CD4-positive, alpha-beta T cell treated with Interleukin-15 for 4 hours (primary cell): Measurements from ENCODE around the gene TIMM22.
A peak's percentile ranks its signal among the peaks of the same experiment; 100 is the strongest.
"Not testable (repeated sequence)": the region's sequence is repeated elsewhere in the genome, so short reads cannot be mapped to it uniquely, and the experiment has no call there.

Experiments
- DNase-seq: peaks from one replicate; pipeline ENCODE4 v3.0.0-alpha.2; 2020; ENCODE audit warnings: low spot score

Gene TIMM22

DNA sequence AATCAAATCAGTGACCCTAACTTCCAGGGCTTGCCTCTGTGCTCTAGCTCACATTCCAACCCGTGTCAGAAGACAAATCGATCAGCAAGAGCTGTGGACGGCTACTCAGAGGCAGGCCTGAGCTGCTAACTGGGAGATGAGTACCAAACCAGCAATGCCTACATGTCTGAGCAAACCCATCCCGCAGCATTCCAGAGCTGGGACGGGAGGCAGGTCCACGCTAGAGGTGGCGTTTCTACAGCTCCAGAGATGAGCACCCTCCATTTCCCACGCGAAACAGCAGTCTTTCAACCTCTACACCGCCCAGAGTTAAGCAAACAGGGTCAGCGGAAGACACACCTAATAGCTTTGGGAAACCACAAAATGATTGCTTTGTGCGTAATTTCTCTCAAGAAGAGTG, 23.9 kb upstream of the TIMM22 start:
- DNase-seq: no peak

DNA sequence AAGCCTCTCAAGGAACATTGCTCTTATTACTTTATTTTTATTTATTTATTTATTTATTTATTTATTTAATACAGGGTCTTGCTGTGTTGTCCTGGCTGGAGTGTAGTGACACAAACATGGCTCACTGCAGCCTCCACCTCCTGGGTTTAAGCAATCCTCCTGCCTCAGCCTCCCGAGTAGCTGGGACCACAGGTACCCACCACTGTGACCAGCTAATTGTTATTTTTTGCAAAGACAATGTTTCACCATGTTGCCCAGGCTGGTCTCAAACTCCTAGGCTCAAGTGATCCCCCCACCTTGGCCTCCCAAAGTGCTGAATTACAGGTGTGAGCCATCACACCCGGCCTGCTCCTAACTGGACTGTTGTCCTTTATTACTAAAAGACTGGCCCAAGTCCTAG, 22.2 kb upstream of the TIMM22 start:
- DNase-seq: not testable (repeated sequence)

GRCh38 chr17:975371-975915, 21.5 kb upstream of the TIMM22 start:
- DNase-seq: no peak

DNA sequence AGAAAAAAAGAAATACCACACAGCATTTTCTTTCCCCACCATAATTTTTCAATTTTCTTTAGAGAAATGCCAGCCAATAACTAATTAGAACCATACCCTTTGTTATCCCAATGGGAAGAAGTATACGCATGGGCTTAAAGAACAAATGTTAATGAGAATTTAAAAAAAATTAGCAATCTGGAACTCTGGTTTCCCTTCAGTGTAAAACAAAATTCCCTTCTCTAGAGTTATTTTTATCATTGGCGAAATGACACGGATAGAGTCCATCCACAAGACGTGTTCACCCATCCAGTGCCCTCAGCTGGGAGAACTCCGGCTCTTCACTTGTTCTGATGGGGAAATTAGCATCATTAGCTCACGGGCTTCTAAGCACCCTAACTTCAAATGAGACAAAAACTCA, 20.6 kb upstream of the TIMM22 start:
- DNase-seq: no peak

DNA sequence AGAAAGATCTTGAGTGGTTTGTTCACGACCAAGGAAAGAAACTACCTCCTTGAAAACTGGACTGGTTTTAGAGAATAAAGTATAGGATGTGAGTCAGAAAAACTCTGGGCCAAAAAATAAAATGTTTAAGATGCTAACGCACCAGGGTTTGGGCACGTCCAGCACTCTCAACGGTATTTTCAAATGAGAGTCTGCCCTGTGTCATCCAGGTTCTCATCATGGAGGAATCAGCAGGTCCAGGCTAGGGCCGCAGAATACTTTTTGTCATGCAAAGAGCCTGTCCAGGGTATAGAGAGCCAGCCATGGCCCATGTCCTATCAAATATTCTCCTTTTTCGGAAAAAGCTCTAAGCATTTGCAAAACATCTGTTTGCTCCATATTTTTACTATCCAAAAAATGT, 19.8 kb upstream of the TIMM22 start:
- DNase-seq: no peak

- DNase-seq: no peak
These were observed 18.5 kb upstream of the TIMM22 start for GRCh38 chr17:978103-979093.

- DNase-seq: no peak
These were observed 17.8 kb upstream of the TIMM22 start for GRCh38 chr17:979212-979538.

DNA sequence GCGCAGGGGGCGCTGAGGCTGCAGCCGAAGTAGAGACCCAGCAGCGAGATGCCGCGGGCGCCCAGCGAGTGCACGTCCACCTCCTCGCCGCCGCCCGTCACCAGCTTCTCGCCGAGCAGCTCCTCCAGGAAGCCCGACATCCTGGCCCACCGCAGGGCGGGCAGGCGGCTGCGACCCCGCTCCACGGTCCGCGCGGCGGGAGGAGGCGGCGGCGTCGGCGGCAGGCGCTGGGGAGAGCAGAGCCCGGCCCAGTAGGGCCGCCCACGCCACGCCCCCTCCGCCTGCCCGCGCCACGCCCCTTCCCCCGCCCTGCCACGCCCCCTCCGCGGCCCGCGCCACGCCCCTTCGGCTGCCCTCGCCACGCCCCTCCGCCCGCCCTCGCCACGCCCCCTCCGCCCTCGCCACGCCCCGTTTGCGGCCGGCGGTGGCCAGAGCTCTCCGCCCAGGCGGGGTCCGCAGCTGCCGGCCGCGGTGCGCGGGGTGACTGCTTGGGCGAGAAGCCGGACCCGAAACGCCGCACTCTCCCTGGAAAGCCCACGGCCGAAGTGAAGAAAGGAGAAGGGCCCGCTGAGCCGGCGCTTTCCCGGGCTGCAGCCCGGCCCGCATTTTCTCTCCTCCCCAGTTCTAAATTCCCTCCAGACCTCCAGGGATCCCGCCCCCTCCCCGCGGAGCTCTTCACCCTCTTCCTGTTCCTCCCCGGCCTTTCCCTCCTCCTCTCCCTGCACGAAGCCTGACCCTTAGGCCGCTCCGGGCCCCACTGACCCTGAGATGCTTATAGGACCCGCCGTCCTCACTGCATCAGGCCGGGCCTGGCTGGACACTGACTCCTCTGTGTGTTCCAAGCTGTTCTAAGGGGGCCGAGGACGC, 17.2 kb upstream of the TIMM22 start, which contains the start of gene NXN:
Gene NXN, minus strand, starts transcription at position 238 of the 867 bp plus-strand sequence.
- DNase-seq: peak; percentile 77

DNA sequence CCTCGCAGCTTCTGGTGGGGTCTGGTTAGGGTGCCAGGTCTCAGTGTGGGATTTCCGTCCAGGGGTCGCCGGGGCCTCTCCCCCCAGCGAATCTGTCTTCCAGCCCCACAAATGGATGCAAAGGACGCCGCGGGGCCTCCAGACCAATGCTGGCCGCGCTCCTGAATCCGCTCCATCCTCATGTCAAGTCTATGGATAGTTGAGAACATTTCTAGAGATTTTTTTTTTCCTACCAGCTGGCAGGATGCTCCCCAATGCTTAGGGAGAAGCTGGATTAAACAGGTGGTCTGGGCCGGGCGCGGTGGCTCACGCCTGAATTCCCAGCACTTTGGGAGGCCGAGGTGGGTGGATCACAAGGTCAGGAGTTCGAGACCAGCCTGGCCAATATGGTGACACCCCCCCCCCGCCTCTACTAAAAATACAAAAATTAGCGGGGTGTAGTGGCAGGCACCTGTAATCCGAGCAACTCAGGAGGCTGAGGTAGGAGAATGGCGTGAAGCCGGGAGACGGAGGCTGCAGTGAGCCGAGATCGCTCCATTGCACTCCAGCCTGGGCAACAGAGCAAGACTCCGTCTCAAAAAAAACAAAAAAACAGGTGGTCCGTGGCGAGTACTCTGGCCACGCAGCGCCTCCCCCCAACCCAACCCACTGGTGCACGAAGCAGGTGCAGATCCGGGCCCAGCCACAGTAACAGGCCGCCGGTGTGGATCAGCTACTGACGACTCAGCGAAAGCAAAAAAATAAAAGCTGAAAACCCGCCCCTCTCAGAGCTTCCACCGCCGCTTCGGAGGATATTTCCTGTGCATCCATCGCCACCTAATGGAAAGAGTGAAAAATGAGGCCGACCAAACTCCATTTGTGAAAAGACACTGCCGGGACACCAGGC, 16.3 kb upstream of the TIMM22 start:
- DNase-seq: peak; percentile 88

DNA sequence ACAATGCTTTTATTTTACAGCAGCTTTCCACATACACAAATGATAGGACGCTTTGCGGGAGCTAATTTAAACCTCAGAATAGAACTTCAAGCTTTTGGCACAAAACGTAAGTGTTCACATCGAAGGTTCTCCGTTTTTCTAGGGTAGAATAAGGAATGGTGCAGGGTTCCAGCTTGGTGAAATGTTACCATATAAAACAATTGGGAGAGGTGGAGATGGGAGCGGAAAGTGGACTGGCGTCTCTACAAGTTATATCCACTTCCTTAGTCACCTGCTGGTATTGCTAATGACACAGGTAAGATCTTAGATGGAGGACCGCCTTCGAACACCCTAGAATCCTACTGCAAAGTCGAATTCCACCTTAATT, 15.7 kb upstream of the TIMM22 start:
- no peak for DNase-seq

- no peak for DNase-seq
These were observed 13.0 kb upstream of the TIMM22 start for GRCh38 chr17:983921-984320.

DNA sequence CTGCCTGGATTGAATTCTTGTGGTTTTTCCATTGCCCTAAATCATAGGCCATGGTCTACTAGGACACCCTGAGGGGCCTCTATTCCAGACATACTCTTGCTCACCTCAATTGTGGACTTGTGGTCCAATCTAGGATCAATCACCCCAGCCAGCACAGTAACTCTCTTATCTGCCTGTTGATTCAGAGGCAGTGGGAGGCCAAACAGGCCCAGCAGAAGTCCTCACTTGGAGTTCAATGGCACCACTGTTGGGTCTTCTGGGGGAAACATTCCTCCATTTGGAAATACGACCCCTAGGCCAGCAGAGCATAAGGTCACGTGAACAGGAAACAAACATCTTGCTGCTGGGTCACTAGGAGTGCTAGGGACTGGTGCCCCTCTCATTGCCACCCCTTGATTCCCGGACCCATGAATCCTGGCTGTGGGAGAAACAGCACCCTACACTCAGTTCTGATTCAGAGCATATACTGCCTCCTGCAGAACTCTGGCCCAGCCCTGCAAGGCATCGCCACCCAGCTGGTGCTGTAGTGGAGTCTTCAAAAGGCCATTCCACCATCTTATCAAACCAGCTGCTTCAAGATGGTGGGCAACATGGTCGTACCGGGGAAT, 10.5 kb upstream of the TIMM22 start:
- no peak for DNase-seq

DNA sequence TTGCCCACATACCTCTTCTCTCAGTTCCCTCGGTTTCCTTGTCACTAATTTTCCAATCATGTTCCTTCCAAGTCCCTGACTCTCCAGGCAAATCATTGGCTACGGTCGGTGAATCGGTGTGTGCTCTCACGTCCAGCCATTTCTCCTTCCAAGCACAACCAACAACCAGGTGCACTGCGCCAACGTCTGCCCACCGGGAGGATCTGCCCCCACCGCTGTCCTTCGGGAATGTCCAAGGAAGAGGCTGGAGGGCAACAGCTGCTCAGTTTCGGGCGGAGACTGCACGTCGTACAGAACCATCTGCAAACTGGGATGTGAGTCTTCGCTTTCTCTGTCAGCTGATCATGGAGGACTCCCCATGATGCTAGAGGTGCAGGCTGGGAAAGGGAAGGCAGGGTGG, 9.0 kb upstream of the TIMM22 start:
- DNase-seq: no peak

DNA sequence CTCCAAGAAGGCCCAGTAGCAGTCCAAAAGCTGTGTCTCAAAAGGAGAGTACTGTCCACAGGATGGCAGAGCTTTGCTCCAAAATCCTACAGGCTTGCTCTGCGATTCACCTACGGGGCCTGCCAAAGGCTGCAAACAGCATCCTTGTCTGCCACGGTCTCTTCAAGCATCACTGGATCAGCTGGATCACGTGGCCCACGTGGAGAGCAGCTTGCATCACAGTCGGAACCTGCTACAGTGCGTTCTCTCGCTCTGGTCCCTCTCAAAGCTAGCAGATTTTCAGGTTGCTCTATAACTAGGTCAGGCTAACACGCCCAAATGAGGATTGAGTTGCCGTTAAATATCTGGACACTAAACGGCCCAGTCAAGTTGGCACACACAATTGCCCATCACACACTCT, 8.4 kb upstream of the TIMM22 start:
- DNase-seq: no peak

- no peak for DNase-seq
These were observed 4.0 kb upstream of the TIMM22 start for GRCh38 chr17:992933-993332.

GRCh38 chr17:995324-995723, 1.6 kb upstream of the TIMM22 start:
- not testable (repeated sequence) for DNase-seq

- DNase-seq: no peak
These were observed 1.2 kb downstream of the TIMM22 start for GRCh38 chr17:998111-998510.

GRCh38 chr17:1000597-1001461, 3.9 kb downstream of the TIMM22 start:
- no peak for DNase-seq

- no peak for DNase-seq
These were observed 4.9 kb downstream of the TIMM22 start for GRCh38 chr17:1001640-1002411.

- DNase-seq: no peak
These were observed 5.5 kb downstream of the TIMM22 start for GRCh38 chr17:1002412-1002753.
